ENCODE data around the gene CST8.

The CST8 gene

GRCh38 chr20:23526850-23527249 lies 35.9 kb downstream of the CST8 start:
- TF ChIP-seq MAX (IDR thresholded peaks at IDR 0.05; ENCODE audit: low read depth, low read length) (no peak), MYC (IDR thresholded peaks at IDR 0.05; ENCODE audit: low read depth, low read length) (no peak), POLR2A (IDR thresholded peaks at IDR 0.05; ENCODE audit: extremely low read depth, insufficient read length) (no peak), CTCF (IDR thresholded peaks at IDR 0.05; ENCODE audit: low read depth, low read length) (no peak)
- H3K4me3 ChIP-seq (ENCODE audit: low read depth, low read length) = no peak overlapping the region
- DNase-seq (ENCODE audit: low read depth) = no peak

- no peak overlapping the region for H3K4me3 ChIP-seq (ENCODE audit: low read depth, low read length)
- TF ChIP-seq MAX (IDR thresholded peaks at IDR 0.05; ENCODE audit: low read depth, low read length) (no peak), POLR2A (IDR thresholded peaks at IDR 0.05; ENCODE audit: extremely low read depth, insufficient read length) (no peak), CTCF (IDR thresholded peaks at IDR 0.05; ENCODE audit: low read depth, low read length) (no peak), MYC (IDR thresholded peaks at IDR 0.05; ENCODE audit: low read depth, low read length) (no peak)
- DNase-seq (ENCODE audit: low read depth) = no peak
Observed at GRCh38 chr20:23528867-23529431, 38.0 kb downstream of the CST8 start.

GRCh38 chr20:23530937-23531567 lies 40.1 kb downstream of the CST8 start:
- no peak overlapping the region for H3K4me3 ChIP-seq (ENCODE audit: low read depth, low read length)
- DNase-seq (ENCODE audit: low read depth) = no peak
- TF ChIP-seq MAX (IDR thresholded peaks at IDR 0.05; ENCODE audit: low read depth, low read length) = no peak
- no peak for TF ChIP-seq CTCF (IDR thresholded peaks at IDR 0.05; ENCODE audit: low read depth, low read length)
- TF ChIP-seq POLR2A (IDR thresholded peaks at IDR 0.05; ENCODE audit: extremely low read depth, insufficient read length) = no peak
- no peak for TF ChIP-seq MYC (IDR thresholded peaks at IDR 0.05; ENCODE audit: low read depth, low read length)

GRCh38 chr20:23532533-23532932 lies 41.6 kb downstream of the CST8 start:
- no peak for DNase-seq (ENCODE audit: low read depth)
- TF ChIP-seq MAX (IDR thresholded peaks at IDR 0.05; ENCODE audit: low read depth, low read length) (no peak), CTCF (IDR thresholded peaks at IDR 0.05; ENCODE audit: low read depth, low read length) (no peak), POLR2A (IDR thresholded peaks at IDR 0.05; ENCODE audit: extremely low read depth, insufficient read length) (no peak), MYC (IDR thresholded peaks at IDR 0.05; ENCODE audit: low read depth, low read length) (no peak)
- H3K4me3 ChIP-seq (ENCODE audit: low read depth, low read length) = no peak overlapping the region

GRCh38 chr20:23533161-23533560 lies 42.2 kb downstream of the CST8 start:
- no peak for DNase-seq (ENCODE audit: low read depth)

More at GRCh38 chr20:23533161-23533560, 42.2 kb downstream of the CST8 start:
- no peak overlapping the region for H3K4me3 ChIP-seq (ENCODE audit: low read depth, low read length)
- TF ChIP-seq CTCF (IDR thresholded peaks at IDR 0.05; ENCODE audit: low read depth, low read length) (no peak), MAX (IDR thresholded peaks at IDR 0.05; ENCODE audit: low read depth, low read length) (no peak), POLR2A (IDR thresholded peaks at IDR 0.05; ENCODE audit: extremely low read depth, insufficient read length) (no peak), MYC (IDR thresholded peaks at IDR 0.05; ENCODE audit: low read depth, low read length) (no peak)

All from NB4 (cell line).